DOHH2 (cell line): ENCODE data around the gene RNF217.

Source experiments
- H3F3A ChIP-seq: fragments of 200-600 bp; sonication (generic), shearing (Covaris generic); 2 replicates; pipeline ENCODE4 v1.6.0; 2016; ENCODE audit warnings: antibody characterized with exemption, mild to moderate bottlenecking; ENCODE audit not compliant: control insufficient read depth, insufficient read depth
- H3K27ac ChIP-seq: fragments of 200-600 bp; sonication (generic); 2 replicates; pipeline ENCODE4 v1.5.1; 2014; ENCODE audit warnings: low read depth, mild to moderate bottlenecking, low read length, moderate library complexity
- H3K27me3 ChIP-seq: fragments of 200-600 bp; sonication (generic); 2 replicates; pipeline ENCODE4 v1.6.1; 2014; ENCODE audit warnings: mild to moderate bottlenecking, low read length, mixed read lengths; ENCODE audit not compliant: control insufficient read depth
- H3K36me3 ChIP-seq: fragments of 200-600 bp; sonication (generic); 2 replicates; pipeline ENCODE4 v1.6.1; 2014; ENCODE audit warnings: mild to moderate bottlenecking, low read length, moderate library complexity, mixed read lengths; ENCODE audit not compliant: control insufficient read depth
- H3K4me1 ChIP-seq: fragments of 200-600 bp; sonication (generic); 2 replicates; pipeline ENCODE4 v1.6.1; 2014; ENCODE audit warnings: mild to moderate bottlenecking, low read length, mixed read lengths; ENCODE audit not compliant: control insufficient read depth
- H3K4me2 ChIP-seq: fragments of 200-600 bp; sonication (generic); 2 replicates; pipeline ENCODE4 v1.6.0; 2014; ENCODE audit warnings: mild to moderate bottlenecking, low read length, moderate library complexity
- H3K4me3 ChIP-seq: fragments of 200-600 bp; sonication (generic); 2 replicates; pipeline ENCODE4 v1.5.1; 2014; ENCODE audit warnings: mild to moderate bottlenecking, low read length, mixed read lengths
- H3K79me2 ChIP-seq: fragments of 200-600 bp; sonication (generic); 2 replicates; pipeline ENCODE4 v1.6.1; 2014; ENCODE audit warnings: mild to moderate bottlenecking, low read length, mixed read lengths; ENCODE audit not compliant: control insufficient read depth
- H3K9me2 ChIP-seq: fragments of 200-600 bp; sonication (generic); replicated peaks from 2 replicates; pipeline ENCODE4 v1.6.1; 2014; ENCODE audit warnings: mild to moderate bottlenecking, low read length, mixed read lengths; ENCODE audit not compliant: control insufficient read depth
- H3K9me3 ChIP-seq: fragments of 200-600 bp; sonication (generic); 2 replicates; pipeline ENCODE4 v1.6.1; 2014; ENCODE audit warnings: antibody characterized with exemption, low read length, mixed read lengths; ENCODE audit not compliant: control insufficient read depth, insufficient read depth
- H4K20me1 ChIP-seq: fragments of 200-600 bp; sonication (generic); 2 replicates; pipeline ENCODE4 v1.6.0; 2014; ENCODE audit warnings: low read depth, mild to moderate bottlenecking, antibody characterized with exemption, low read length, moderate library complexity; ENCODE audit not compliant: control insufficient read depth, insufficient read depth
- EZH2phosphoT487 ChIP-seq: fragments of 200-600 bp; sonication (generic); IDR thresholded peaks from 2 replicates; pipeline ENCODE4 v1.6.1; 2017; ENCODE audit warnings: borderline replicate concordance, mild to moderate bottlenecking, antibody characterized with exemption, low read length, moderate library complexity, mixed read lengths
- TF ChIP-seq, protein P1 (sequence below): fragments of 200-600 bp; sonication (generic); IDR thresholded peaks from one replicate; pipeline ENCODE4 v1.5.1; 2014; ENCODE audit warnings: antibody characterized with exemption, mild to moderate bottlenecking, low read depth, low read length; ENCODE audit not compliant: poor library complexity, severe bottlenecking

RNF217 gene

DNA sequence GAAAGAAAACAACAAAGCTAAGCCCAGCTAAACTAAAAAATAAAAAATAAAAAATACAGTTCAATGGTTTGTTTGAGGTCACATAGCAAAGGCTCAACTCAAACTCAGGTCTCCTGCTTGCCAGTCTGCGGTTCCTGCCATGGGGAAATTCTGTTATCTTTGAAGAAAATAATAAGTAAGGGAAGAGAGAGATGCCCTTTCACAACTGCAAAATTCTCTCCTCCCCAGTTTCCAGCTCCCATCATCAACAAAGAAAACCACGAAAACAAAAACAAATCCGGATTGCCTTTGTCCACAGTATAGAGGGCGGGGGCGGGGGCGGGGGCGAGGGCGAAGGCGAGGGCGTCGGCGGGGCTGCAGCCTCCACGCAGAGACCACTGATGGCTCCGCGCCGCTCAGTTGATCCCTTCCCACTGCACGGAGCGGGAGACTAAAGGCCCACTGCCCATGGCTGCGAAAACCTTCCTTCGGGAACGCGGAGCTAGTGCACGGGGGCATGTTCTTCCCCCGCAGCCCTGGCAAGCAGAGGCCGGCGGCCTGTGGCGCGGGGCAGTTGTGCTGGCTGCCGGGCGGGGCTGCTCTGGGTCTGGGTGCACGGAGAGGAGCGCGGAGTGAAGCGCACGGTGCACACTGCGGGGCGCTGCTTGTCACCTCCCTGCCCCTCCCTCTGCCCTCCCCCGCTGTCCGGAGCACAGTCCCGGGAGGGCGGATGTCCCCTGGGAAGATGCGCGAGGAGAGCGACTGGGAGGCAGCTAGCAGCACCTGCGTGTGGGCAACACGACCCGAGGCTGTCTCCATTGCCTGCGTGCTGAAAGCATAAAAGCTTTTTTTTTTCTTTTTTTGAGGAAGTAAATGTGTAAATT is 137.2 kb downstream of the RNF217 start:
- Histone ChIP-seq H3K4me1 (no peaks in the 10 kb centered on the region), H3K4me2 (no peak overlapping the region)

DNA sequence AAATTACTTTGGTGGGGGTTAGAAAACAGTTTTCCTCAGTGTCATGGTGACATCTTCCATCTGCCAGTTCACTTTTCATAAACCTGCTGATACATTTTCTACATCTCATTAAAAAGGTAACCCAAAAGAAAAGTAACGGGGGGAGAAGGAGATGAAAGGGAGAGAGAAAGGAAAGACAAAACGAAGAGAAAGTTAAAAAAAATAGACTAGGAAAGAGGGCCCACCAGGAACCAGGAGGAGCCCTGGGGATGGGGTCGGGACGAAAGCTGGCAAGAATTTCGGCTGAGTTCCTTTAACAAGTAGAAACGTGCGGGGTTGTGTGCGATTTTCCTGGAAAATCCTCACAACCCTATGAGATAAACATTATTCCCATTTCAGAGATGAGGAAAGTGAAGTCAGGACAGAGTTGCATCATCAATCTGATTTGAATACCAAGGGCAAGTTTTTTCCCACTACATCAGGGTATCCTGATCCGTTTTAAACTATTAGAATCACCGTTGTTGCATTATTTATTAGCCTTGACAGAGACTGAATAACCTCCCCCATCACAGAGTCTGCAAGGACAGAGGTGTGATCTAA is 137.9 kb downstream of the RNF217 start:
- Histone ChIP-seq H3K9me2 (no peaks in the 10 kb centered on the region), H3K36me3 (no peaks in the 10 kb centered on the region), H3K27ac (no peak overlapping the region), H3K9me3 (no peaks in the 10 kb centered on the region), H3K79me2 (no peaks in the 10 kb centered on the region), H3F3A (no peaks in the 10 kb centered on the region), H3K4me1 (no peaks in the 10 kb centered on the region), H3K27me3 (peaks cover 6% of the 10 kb centered on the region; the same call in 1 of the 2 replicates), H3K4me3 (no peak overlapping the region), H3K4me2 (no peak overlapping the region), H4K20me1 (no peaks in the 10 kb centered on the region)
- TF ChIP-seq, protein P1, sequence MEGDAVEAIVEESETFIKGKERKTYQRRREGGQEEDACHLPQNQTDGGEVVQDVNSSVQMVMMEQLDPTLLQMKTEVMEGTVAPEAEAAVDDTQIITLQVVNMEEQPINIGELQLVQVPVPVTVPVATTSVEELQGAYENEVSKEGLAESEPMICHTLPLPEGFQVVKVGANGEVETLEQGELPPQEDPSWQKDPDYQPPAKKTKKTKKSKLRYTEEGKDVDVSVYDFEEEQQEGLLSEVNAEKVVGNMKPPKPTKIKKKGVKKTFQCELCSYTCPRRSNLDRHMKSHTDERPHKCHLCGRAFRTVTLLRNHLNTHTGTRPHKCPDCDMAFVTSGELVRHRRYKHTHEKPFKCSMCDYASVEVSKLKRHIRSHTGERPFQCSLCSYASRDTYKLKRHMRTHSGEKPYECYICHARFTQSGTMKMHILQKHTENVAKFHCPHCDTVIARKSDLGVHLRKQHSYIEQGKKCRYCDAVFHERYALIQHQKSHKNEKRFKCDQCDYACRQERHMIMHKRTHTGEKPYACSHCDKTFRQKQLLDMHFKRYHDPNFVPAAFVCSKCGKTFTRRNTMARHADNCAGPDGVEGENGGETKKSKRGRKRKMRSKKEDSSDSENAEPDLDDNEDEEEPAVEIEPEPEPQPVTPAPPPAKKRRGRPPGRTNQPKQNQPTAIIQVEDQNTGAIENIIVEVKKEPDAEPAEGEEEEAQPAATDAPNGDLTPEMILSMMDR: no peak
- TF ChIP-seq EZH2phosphoT487: no peak

More for the DNA sequence above, 137.2 kb downstream of the RNF217 start:
- Histone ChIP-seq H3K27ac (no peak overlapping the region), H3F3A (no peaks in the 10 kb centered on the region), H3K9me3 (no peaks in the 10 kb centered on the region), H4K20me1 (no peaks in the 10 kb centered on the region), H3K9me2 (no peaks in the 10 kb centered on the region), H3K4me3 (no peak overlapping the region), H3K36me3 (no peaks in the 10 kb centered on the region), H3K79me2 (no peaks in the 10 kb centered on the region), H3K27me3 (peaks cover 6% of the 10 kb centered on the region; the same call in 1 of the 2 replicates)
- TF ChIP-seq, protein P1: no peak

DNA sequence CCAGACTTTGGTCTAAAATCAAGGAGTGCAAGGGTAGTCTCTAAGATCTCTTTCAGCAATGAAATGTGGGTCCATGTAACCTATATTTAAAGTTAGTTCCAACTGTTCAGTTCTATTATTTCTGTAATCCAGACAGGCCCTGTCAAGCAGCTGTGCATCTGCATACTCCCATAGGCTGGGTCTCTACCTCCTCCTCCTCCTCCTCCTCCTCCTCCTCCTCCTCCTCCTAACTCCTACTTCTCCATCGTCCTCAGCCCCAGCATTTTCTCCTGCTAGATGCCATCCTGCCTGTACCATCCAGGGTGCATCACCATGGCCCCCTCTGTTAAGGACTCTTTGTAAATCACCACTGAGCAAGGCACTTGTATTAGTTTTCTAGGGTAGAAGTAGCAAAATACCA is 138.9 kb downstream of the RNF217 start:
- H3K79me2 ChIP-seq: no peaks in the 10 kb centered on the region
- H3F3A ChIP-seq: no peaks in the 10 kb centered on the region
- no peak overlapping the region for H3K27ac ChIP-seq
- no peaks in the 10 kb centered on the region for H3K9me2 ChIP-seq
- no peak for TF ChIP-seq EZH2phosphoT487
- TF ChIP-seq, protein P1: no peak
- H3K9me3 ChIP-seq: no peaks in the 10 kb centered on the region
- H4K20me1 ChIP-seq: no peaks in the 10 kb centered on the region
- H3K4me1 ChIP-seq: no peaks in the 10 kb centered on the region
- no peak overlapping the region for H3K4me3 ChIP-seq
- H3K27me3 ChIP-seq: peaks cover 6% of the 10 kb centered on the region; the same call in 1 of the 2 replicates
- no peak overlapping the region for H3K4me2 ChIP-seq
- H3K36me3 ChIP-seq: no peaks in the 10 kb centered on the region
